MG63 (cell line): ENCODE results near the gene TRABD2B. TPM values are rescaled to one million over a fixed set of nuclear protein-coding genes. Genes with fewer than 3 reads are reported as not detected.
A peak's percentile ranks its signal among the peaks of the same experiment; 100 is the strongest.

Experiments
- DNase-seq: peaks from one replicate; pipeline ENCODE4 v3.0.0-alpha.2; 2020
- H3K27me3 ChIP-seq: fragments of 250-450 bp; sonication (Bioruptor Pico); 2 replicates; pipeline ENCODE4 v1.5.1; 2020; ENCODE audit warnings: mild to moderate bottlenecking, moderate library complexity
- H3K36me3 ChIP-seq: fragments of 250-450 bp; sonication (Bioruptor Pico); 2 replicates; pipeline ENCODE4 v1.5.1; 2020; ENCODE audit warnings: mild to moderate bottlenecking, moderate library complexity
- H3K4me3 ChIP-seq: fragments of 250-450 bp; sonication (Bioruptor Pico); 2 replicates; pipeline ENCODE4 v1.5.1; 2020; ENCODE audit warnings: mild to moderate bottlenecking, moderate library complexity
- H3K9me3 ChIP-seq: fragments of 250-450 bp; sonication (Bioruptor Pico); 2 replicates; pipeline ENCODE4 v1.5.1; 2020; ENCODE audit warnings: mild to moderate bottlenecking, moderate library complexity
- total RNA-seq: library from RNA; depleted of rRNA; stranded (reverse); fragments of >200 nt; shearing (Covaris generic); gene quantifications from 2 replicates; pipeline ENCODE4 v1.2.3, GENCODE V29; 2014; ENCODE audit warnings: low replicate concordance

TRABD2B gene
- total RNA-seq, 1 experiment from 2014 or later, result 1.7 TPM

GRCh38 chr1:47895279-47896125, 101.7 kb downstream of the TRABD2B start:
- no peaks in the 10 kb centered on the region for H3K9me3 ChIP-seq

GRCh38 chr1:47894410-47895278, 102.5 kb downstream of the TRABD2B start:
- peak; percentile 31 for DNase-seq
- no peak overlapping the region for H3K4me3 ChIP-seq
- no peaks in the 10 kb centered on the region for H3K27me3 ChIP-seq
- no peaks in the 10 kb centered on the region for H3K36me3 ChIP-seq
- H3K9me3 ChIP-seq, result no peaks in the 10 kb centered on the region

More at GRCh38 chr1:47895279-47896125, 101.7 kb downstream of the TRABD2B start:
- no peaks in the 10 kb centered on the region for H3K36me3 ChIP-seq
- DNase-seq, result no peak
- no peaks in the 10 kb centered on the region for H3K27me3 ChIP-seq
- H3K4me3 ChIP-seq, result no peak overlapping the region

- Histone ChIP-seq H3K4me3 (no peak overlapping the region), H3K27me3 (no peaks in the 10 kb centered on the region), H3K36me3 (no peaks in the 10 kb centered on the region), H3K9me3 (no peaks in the 10 kb centered on the region)
- DNase-seq, result no peak
Measured at GRCh38 chr1:47893412-47893811, 103.8 kb downstream of the TRABD2B start.

GRCh38 chr1:47890779-47891178, 106.4 kb downstream of the TRABD2B start:
- Histone ChIP-seq H3K4me3 (no peak overlapping the region), H3K36me3 (no peaks in the 10 kb centered on the region), H3K27me3 (no peaks in the 10 kb centered on the region), H3K9me3 (no peaks in the 10 kb centered on the region)
- peak; percentile 19 for DNase-seq

GRCh38 chr1:47888294-47888629, 108.9 kb downstream of the TRABD2B start:
- Histone ChIP-seq H3K9me3 (no peaks in the 10 kb centered on the region), H3K27me3 (no peaks in the 10 kb centered on the region)

GRCh38 chr1:47887475-47888293, 109.5 kb downstream of the TRABD2B start:
- Histone ChIP-seq H3K9me3 (no peaks in the 10 kb centered on the region), H3K36me3 (no peaks in the 10 kb centered on the region), H3K4me3 (no peak overlapping the region), H3K27me3 (no peaks in the 10 kb centered on the region)
- no peak for DNase-seq

More at GRCh38 chr1:47888294-47888629, 108.9 kb downstream of the TRABD2B start:
- Histone ChIP-seq H3K4me3 (no peak overlapping the region), H3K36me3 (no peaks in the 10 kb centered on the region)
- DNase-seq, result no peak

GRCh38 chr1:47887060-47887459, 110.1 kb downstream of the TRABD2B start:
- no peak for DNase-seq
- Histone ChIP-seq H3K4me3 (no peak overlapping the region), H3K27me3 (no peaks in the 10 kb centered on the region), H3K36me3 (no peaks in the 10 kb centered on the region), H3K9me3 (no peaks in the 10 kb centered on the region)

GRCh38 chr1:47886141-47886540, 111.0 kb downstream of the TRABD2B start:
- no peak for DNase-seq
- H3K4me3 ChIP-seq, result no peak overlapping the region
- no peaks in the 10 kb centered on the region for H3K27me3 ChIP-seq
- H3K36me3 ChIP-seq, result no peaks in the 10 kb centered on the region
- H3K9me3 ChIP-seq, result no peaks in the 10 kb centered on the region

GRCh38 chr1:47885062-47885830, 111.9 kb downstream of the TRABD2B start:
- H3K36me3 ChIP-seq, result no peaks in the 10 kb centered on the region
- DNase-seq, result no peak
- no peak overlapping the region for H3K4me3 ChIP-seq
- no peaks in the 10 kb centered on the region for H3K9me3 ChIP-seq
- H3K27me3 ChIP-seq, result no peaks in the 10 kb centered on the region

GRCh38 chr1:47883963-47884362, 113.2 kb downstream of the TRABD2B start:
- DNase-seq, result no peak
- Histone ChIP-seq H3K27me3 (no peaks in the 10 kb centered on the region), H3K4me3 (no peak overlapping the region), H3K9me3 (no peaks in the 10 kb centered on the region), H3K36me3 (no peaks in the 10 kb centered on the region)

GRCh38 chr1:47881505-47882442, 115.4 kb downstream of the TRABD2B start:
- peak; percentile 68 for DNase-seq

GRCh38 chr1:47876587-47876963, 120.6 kb downstream of the TRABD2B start:
- H3K4me3 ChIP-seq, result no peak overlapping the region
- no peaks in the 10 kb centered on the region for H3K9me3 ChIP-seq
- H3K27me3 ChIP-seq, result no peaks in the 10 kb centered on the region
- no peaks in the 10 kb centered on the region for H3K36me3 ChIP-seq
- DNase-seq, result no peak

More at GRCh38 chr1:47881505-47882442, 115.4 kb downstream of the TRABD2B start:
- Histone ChIP-seq H3K4me3 (no peak overlapping the region), H3K9me3 (no peaks in the 10 kb centered on the region), H3K27me3 (no peaks in the 10 kb centered on the region), H3K36me3 (no peaks in the 10 kb centered on the region)

GRCh38 chr1:47875831-47876586, 121.2 kb downstream of the TRABD2B start:
- H3K4me3 ChIP-seq, result no peak overlapping the region
- H3K9me3 ChIP-seq, result no peaks in the 10 kb centered on the region
- DNase-seq, result peak; percentile 55
- H3K27me3 ChIP-seq, result no peaks in the 10 kb centered on the region
- no peaks in the 10 kb centered on the region for H3K36me3 ChIP-seq

GRCh38 chr1:47875036-47875435, 122.1 kb downstream of the TRABD2B start:
- no peak for DNase-seq
- H3K4me3 ChIP-seq, result no peak overlapping the region
- H3K9me3 ChIP-seq, result no peaks in the 10 kb centered on the region
- no peaks in the 10 kb centered on the region for H3K36me3 ChIP-seq
- H3K27me3 ChIP-seq, result no peaks in the 10 kb centered on the region

- DNase-seq, result no peak
- Histone ChIP-seq H3K27me3 (no peaks in the 10 kb centered on the region), H3K36me3 (no peaks in the 10 kb centered on the region), H3K4me3 (no peak overlapping the region), H3K9me3 (no peaks in the 10 kb centered on the region)
Measured at GRCh38 chr1:47873337-47873736, 123.8 kb downstream of the TRABD2B start.
